Naive B cell (primary cell): ENCODE data around the gene MARK2. TPM values are rescaled to one million over a fixed set of nuclear protein-coding genes. Genes with fewer than 3 reads are reported as not detected.

Experiments
- ATAC-seq, 2 donors: fragments of 150-1000 bp; cut with Tn5 transposase; 2 replicates each; pipeline ENCODE4 v1.10.0; 2021; ENCODE audit warnings: low read depth in 2 of 2, mild to moderate bottlenecking in 2 of 2, moderate library complexity in 2 of 2
- DNase-seq: peaks from one replicate; pipeline ENCODE4 v3.0.0; 2022
- H3K27ac Mint-ChIP-seq, 6 donors: one replicate each; pipeline ENCODE4 v1.8.0; 2020 to 2022; ENCODE audit warnings: mild to moderate bottlenecking in 6 of 6, mixed read lengths in 6 of 6, moderate library complexity in 5 of 6, inconsistent platforms in 2 of 6
- H3K27me3 Mint-ChIP-seq, 3 donors: one replicate each; pipeline ENCODE4 v1.8.0; 2021 to 2022; ENCODE audit warnings: mixed read lengths in 3 of 3, mild to moderate bottlenecking in 1 of 3
- H3K36me3 Mint-ChIP-seq, 2 donors: one replicate each; pipeline ENCODE4 v1.8.0; 2020 to 2022; ENCODE audit warnings: mixed read lengths in 2 of 2, inconsistent platforms in 1 of 2, mild to moderate bottlenecking in 1 of 2
- H3K4me1 Mint-ChIP-seq, 3 donors: one replicate each; pipeline ENCODE4 v1.8.0; 2020 to 2022; ENCODE audit warnings: mixed read lengths in 3 of 3, inconsistent platforms in 1 of 3, mild to moderate bottlenecking in 1 of 3, moderate library complexity in 1 of 3
- H3K4me3 Mint-ChIP-seq, 8 donors: one replicate each; pipeline ENCODE4 v1.8.0; 2020 to 2022; ENCODE audit warnings: mild to moderate bottlenecking in 8 of 8, mixed read lengths in 8 of 8, moderate library complexity in 8 of 8, inconsistent platforms in 2 of 8
- H3K9me3 Mint-ChIP-seq, 7 donors: one replicate each; pipeline ENCODE4 v1.8.0; 2020 to 2022; ENCODE audit warnings: mixed read lengths in 7 of 7, mild to moderate bottlenecking in 5 of 7, inconsistent platforms in 2 of 7, moderate library complexity in 1 of 7
- polyA plus RNA-seq, 6 donors: library from polyadenylated mRNA; unstranded; fragments of 300-500 nt; fragmentation: Illumina TruSeq; gene quantifications; one replicate each; pipeline ENCODE4 v1.2.3, GENCODE V29; 2021; ENCODE audit warnings: low read depth in 6 of 6

Gene MARK2
- polyA plus RNA-seq, 6 donors from 2014 or later, result 31.0 to 66.8 (median 42.9) TPM

DNA sequence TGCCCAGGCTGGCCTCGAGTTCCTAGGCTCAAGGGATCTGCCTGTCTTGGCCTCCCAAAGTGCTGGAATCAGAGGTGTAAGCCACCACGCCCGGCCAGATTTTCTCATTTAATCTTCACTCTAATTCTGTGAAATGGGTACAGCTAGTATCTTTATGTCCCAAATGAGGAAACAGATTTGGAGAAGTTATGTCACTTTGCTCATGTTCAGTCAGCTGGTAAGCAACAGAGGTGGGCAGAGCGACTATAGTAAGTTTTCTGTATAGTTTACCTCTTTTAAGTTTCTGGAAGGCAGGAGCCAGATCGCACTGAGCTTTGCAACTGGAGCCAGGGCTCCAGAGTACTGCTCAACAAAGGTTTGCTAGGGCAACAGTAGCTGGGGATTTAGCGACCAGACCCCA lies 44.9 kb downstream of the MARK2 start:
- Mint-ChIP-seq H3K4me3 (peak overlapping the region in 4 of 8 donors; percentile 6 to 61 (median 37)), H3K27me3 (no peaks in the 10 kb centered on the region), H3K9me3 (no peaks in the 10 kb centered on the region), H3K36me3 (no peaks in the 10 kb centered on the region), H3K4me1 (peaks cover 54 to 86% (median 72%) of the 10 kb centered on the region in 3 donors), H3K27ac (peak overlapping the region in 5 of 6 donors; percentile 57 to 78 (median 63))
- DNase-seq, result no peak
- no peak for ATAC-seq

- H3K27ac Mint-ChIP-seq, result peak overlapping the region in 4 of 6 donors; percentile 20 to 61 (median 54)
Observed at GRCh38 chr11:63884196-63884932, 45.5 kb downstream of the MARK2 start.

DNA sequence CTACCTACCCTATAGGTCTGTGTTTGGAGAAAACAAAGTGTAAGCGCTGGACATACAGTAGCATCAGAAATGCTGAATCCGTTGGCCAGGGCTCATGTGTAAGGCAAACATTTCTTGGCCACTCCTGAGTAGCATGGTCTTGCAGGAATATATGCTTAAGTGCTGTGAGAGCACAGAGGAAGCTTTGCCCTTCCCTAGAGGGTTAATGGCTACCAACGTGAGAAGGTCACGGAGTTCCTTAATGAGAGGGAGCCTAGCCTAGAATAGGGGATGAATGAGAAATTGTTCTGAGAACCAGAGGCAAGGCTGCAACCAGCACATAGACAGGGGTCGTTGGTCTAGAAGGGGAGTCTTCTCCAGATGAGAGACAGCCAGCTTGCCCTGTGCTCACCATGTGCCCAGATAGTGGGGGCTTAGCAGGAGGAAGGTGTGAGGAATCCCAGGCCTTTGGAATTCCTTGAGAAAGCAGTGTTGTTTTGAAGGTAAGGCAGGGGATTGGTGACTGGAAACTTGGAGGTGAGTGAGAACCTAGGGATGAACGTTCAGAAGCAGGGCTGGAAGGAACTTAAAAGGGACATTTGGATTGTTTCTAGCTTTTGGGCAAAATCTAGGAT lies 48.6 kb downstream of the MARK2 start:
- peaks cover 63 to 89% (median 85%) of the 10 kb centered on the region in 3 donors for H3K4me1 Mint-ChIP-seq
- no peak for DNase-seq
- H3K27me3 Mint-ChIP-seq, result no peaks in the 10 kb centered on the region
- H3K4me3 Mint-ChIP-seq, result peak overlapping the region; percentile 6 to 94 (median 92)
- H3K27ac Mint-ChIP-seq, result peak overlapping the region in 5 of 6 donors; percentile 52 to 97 (median 92)
- no peaks in the 10 kb centered on the region for H3K36me3 Mint-ChIP-seq
- no peaks in the 10 kb centered on the region for H3K9me3 Mint-ChIP-seq
- no peak for ATAC-seq

More at GRCh38 chr11:63884196-63884932, 45.5 kb downstream of the MARK2 start:
- H3K4me3 Mint-ChIP-seq, result peak overlapping the region in 1 of 8 donors; percentile 9
- no peaks in the 10 kb centered on the region for H3K27me3 Mint-ChIP-seq
- H3K4me1 Mint-ChIP-seq, result peaks cover 57 to 86% (median 76%) of the 10 kb centered on the region in 3 donors
- DNase-seq, result no peak
- no peaks in the 10 kb centered on the region for H3K9me3 Mint-ChIP-seq
- H3K36me3 Mint-ChIP-seq, result no peaks in the 10 kb centered on the region
- ATAC-seq, result no peak

GRCh38 chr11:63888170-63889086 lies 49.5 kb downstream of the MARK2 start:
- H3K4me3 Mint-ChIP-seq, result peak overlapping the region; percentile 86 to 96 (median 92)
- no peaks in the 10 kb centered on the region for H3K27me3 Mint-ChIP-seq
- peaks cover 54 to 82% (median 81%) of the 10 kb centered on the region in 3 donors for H3K4me1 Mint-ChIP-seq
- H3K9me3 Mint-ChIP-seq, result no peaks in the 10 kb centered on the region
- peak; percentile 62 for DNase-seq
- H3K36me3 Mint-ChIP-seq, result no peaks in the 10 kb centered on the region
- peak; percentile 90 to 92 for ATAC-seq
- H3K27ac Mint-ChIP-seq, result peak overlapping the region; percentile 71 to 97 (median 93)

DNA sequence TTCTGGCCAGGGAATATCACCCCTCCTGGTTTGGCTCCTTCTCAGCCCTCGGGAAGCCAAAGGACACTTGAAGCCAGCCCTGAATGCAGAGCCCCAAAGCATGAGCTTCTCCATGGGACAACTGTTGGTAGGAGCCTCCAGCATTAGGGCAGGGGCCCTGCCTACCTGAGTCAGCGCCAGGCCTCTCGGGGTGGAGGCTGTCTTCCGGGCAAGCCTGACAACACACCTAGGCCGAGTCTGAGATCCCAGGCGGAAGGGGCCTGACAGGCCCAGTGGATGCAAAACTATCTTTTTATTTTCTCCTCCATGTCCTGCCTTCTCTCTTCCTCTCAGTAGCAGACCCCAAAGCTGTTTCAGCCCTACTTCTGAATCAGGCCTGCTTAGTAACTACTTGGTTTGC lies 50.4 kb downstream of the MARK2 start:
- no peaks in the 10 kb centered on the region for H3K9me3 Mint-ChIP-seq
- ATAC-seq, result no peak
- H3K4me1 Mint-ChIP-seq, result peaks cover 55 to 75% (median 74%) of the 10 kb centered on the region in 3 donors
- H3K27me3 Mint-ChIP-seq, result no peaks in the 10 kb centered on the region
- DNase-seq, result no peak
- peak overlapping the region; percentile 53 to 92 (median 78) for H3K27ac Mint-ChIP-seq
- peak overlapping the region; percentile 75 to 96 (median 90) for H3K4me3 Mint-ChIP-seq
- H3K36me3 Mint-ChIP-seq, result peaks cover 0 to 4% of the 10 kb centered on the region in 2 donors

DNA sequence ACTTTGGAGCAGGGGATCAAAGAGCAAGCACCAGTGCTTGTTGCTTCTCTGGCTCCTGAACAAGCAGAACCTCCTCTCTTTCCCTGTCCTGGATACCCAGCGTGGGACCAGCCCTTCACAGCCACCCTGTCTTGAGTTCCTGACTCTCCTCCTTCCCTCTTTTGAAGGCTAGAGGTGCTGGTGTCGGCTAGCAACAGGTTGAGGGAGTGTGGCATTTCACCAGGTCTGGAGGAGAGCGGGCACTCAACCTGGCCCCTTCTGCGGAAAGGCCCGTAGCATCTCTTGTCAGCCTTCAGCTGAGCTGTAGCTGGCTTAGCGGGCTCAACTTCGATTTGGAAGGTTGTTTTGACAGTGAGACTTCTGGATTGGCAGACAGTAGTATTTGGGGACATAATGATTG lies 51.5 kb downstream of the MARK2 start:
- no peak for DNase-seq
- peaks cover 0 to 4% of the 10 kb centered on the region in 2 donors for H3K36me3 Mint-ChIP-seq
- H3K9me3 Mint-ChIP-seq, result no peaks in the 10 kb centered on the region
- H3K27ac Mint-ChIP-seq, result peak overlapping the region in 5 of 6 donors; percentile 57 to 93 (median 74)
- peaks cover 53 to 68% (median 65%) of the 10 kb centered on the region in 3 donors for H3K4me1 Mint-ChIP-seq
- H3K27me3 Mint-ChIP-seq, result no peaks in the 10 kb centered on the region
- ATAC-seq, result no peak
- peak overlapping the region in 3 of 8 donors; percentile 32 to 88 (median 86) for H3K4me3 Mint-ChIP-seq

DNA sequence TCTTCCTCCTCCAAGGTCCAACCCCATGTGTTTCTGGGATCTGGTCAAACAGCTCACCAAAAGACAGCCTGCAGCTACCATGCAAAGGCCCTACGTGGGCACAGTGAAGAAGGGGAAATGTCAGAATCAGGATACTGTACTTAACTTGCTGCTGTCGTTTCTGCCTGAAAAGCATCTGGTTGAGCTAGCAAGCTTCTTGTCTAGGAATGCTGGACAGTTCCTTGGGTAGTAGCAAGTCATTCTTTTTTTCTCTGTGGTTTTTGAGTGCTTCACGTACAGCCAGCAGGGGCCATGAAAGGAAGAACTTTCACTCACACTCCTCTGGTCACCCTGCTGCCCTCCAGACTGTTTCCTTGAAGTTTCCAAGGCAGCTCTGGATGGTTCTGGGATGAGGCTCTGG lies 53.3 kb downstream of the MARK2 start:
- H3K36me3 Mint-ChIP-seq, result peaks cover 7 to 9% of the 10 kb centered on the region in 2 donors
- H3K4me1 Mint-ChIP-seq, result peaks cover 48 to 58% (median 57%) of the 10 kb centered on the region in 3 donors
- DNase-seq (no peak), ATAC-seq (no peak)
- no peaks in the 10 kb centered on the region for H3K27me3 Mint-ChIP-seq
- H3K9me3 Mint-ChIP-seq, result no peaks in the 10 kb centered on the region
- H3K27ac Mint-ChIP-seq, result peak overlapping the region in 4 of 6 donors; percentile 31 to 42 (median 36)
- H3K4me3 Mint-ChIP-seq, result no peak overlapping the region

DNA sequence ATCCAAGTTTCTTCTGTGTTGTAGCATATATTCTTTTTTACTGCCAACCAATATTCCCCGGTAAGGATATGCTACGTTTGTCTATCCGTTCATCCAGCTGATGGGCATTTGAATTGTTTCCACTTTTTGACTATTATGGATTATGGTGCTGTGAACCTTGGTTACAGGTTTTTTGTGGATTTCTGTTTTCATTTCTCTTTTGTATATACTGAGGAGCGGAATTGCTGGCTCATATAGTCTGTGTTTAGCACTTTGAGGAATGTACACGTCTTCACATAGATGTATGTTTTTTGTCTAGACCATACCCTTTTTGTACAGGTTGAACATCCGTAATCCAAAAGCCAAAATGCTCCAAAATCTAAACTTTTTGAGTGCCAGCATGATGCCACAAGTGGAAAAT lies 54.4 kb downstream of the MARK2 start:
- no peak for DNase-seq
- no peak overlapping the region for H3K27ac Mint-ChIP-seq
- peaks cover 38 to 47% (median 46%) of the 10 kb centered on the region in 3 donors for H3K4me1 Mint-ChIP-seq
- peaks cover 7 to 19% of the 10 kb centered on the region in 2 donors for H3K36me3 Mint-ChIP-seq
- no peak for ATAC-seq
- peak overlapping the region in 1 of 8 donors; percentile 4 for H3K4me3 Mint-ChIP-seq
- no peaks in the 10 kb centered on the region for H3K9me3 Mint-ChIP-seq
- no peaks in the 10 kb centered on the region for H3K27me3 Mint-ChIP-seq

- H3K27me3 Mint-ChIP-seq, result no peaks in the 10 kb centered on the region
- no peak overlapping the region for H3K4me3 Mint-ChIP-seq
- peaks cover 20 to 22% of the 10 kb centered on the region in 2 donors for H3K36me3 Mint-ChIP-seq
- ATAC-seq (no peak), DNase-seq (no peak)
- peaks cover 14 to 22% (median 19%) of the 10 kb centered on the region in 3 donors for H3K4me1 Mint-ChIP-seq
- no peaks in the 10 kb centered on the region for H3K9me3 Mint-ChIP-seq
- H3K27ac Mint-ChIP-seq, result peak overlapping the region in 2 of 6 donors; percentile 9 to 22
Observed at GRCh38 chr11:63896071-63896470, 57.2 kb downstream of the MARK2 start.

GRCh38 chr11:63897459-63898146 lies 58.7 kb downstream of the MARK2 start:
- ATAC-seq (no peak), DNase-seq (no peak)
- Mint-ChIP-seq H3K9me3 (no peaks in the 10 kb centered on the region), H3K27ac (no peak overlapping the region), H3K36me3 (peaks cover 30 to 33% of the 10 kb centered on the region in 2 donors), H3K27me3 (no peaks in the 10 kb centered on the region), H3K4me1 (peaks cover 4 to 12% (median 6%) of the 10 kb centered on the region in 3 donors), H3K4me3 (no peak overlapping the region)

DNA sequence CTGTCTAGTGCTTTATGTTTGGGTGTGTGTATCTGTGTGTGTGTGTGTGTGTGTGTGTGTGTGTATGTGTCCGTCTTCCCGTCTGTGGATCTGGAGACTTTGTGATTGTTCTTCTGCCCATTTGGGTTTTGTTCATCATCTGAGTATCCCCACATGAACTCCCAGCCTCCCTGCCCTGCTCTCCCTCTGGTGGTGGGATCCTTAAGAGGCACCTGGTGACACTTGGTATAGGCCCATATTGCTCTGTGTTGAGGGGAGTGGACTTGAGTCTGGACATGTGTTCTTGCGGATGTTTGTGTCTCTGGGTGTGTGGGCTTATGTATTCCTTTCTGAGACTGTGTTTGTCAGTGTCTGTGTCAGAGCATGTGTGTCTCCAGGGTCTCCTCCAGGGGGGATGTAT lies 62.8 kb downstream of the MARK2 start:
- Mint-ChIP-seq H3K4me3 (no peak overlapping the region), H3K9me3 (no peaks in the 10 kb centered on the region), H3K27ac (peak overlapping the region in 1 of 6 donors; percentile 32), H3K4me1 (peaks cover 0 to 8% (median 5%) of the 10 kb centered on the region in 3 donors), H3K27me3 (no peaks in the 10 kb centered on the region), H3K36me3 (peaks cover 20 to 58% of the 10 kb centered on the region in 2 donors)
- ATAC-seq (no peak), DNase-seq (no peak)

DNA sequence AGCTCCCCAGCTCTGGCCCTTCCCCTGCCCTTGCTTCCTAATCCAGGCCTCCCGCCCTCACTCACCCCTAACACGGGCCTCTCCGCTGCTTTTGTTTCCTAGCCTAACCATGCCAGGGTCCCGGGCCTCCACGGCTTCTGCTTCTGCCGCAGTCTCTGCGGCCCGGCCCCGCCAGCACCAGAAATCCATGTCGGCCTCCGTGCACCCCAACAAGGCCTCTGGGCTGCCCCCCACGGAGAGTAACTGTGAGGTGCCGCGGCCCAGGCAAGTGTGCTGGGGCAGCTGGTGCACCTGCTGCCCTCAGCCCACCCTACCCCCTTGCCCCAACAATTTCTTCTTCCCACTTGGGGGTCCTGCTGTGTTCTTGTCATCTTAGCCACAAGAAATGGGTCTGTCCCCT lies 65.0 kb downstream of the MARK2 start:
- Mint-ChIP-seq H3K4me3 (no peak overlapping the region), H3K9me3 (no peaks in the 10 kb centered on the region), H3K27me3 (no peaks in the 10 kb centered on the region), H3K4me1 (peaks cover 2 to 12% (median 10%) of the 10 kb centered on the region in 3 donors), H3K27ac (peak overlapping the region in 1 of 6 donors; percentile 72), H3K36me3 (peaks cover 11 to 61% of the 10 kb centered on the region in 2 donors)
- ATAC-seq (no peak), DNase-seq (no peak)
